Measurements from ENCODE around the gene AJAP1. TPM values are rescaled to one million over a fixed set of nuclear protein-coding genes. Genes with fewer than 3 reads are reported as not detected.

Gene AJAP1
- polyA plus RNA-seq, 4 donors, result 1.0 to 2.6 (median 1.5) TPM

- DNase-seq (ENCODE audit: low read depth in 4 of 4, low spot score in 2 of 4), result no peak
Measured at GRCh38 chr1:4630561-4630960, 23.8 kb upstream of the AJAP1 start.

GRCh38 chr1:4631321-4631720, 23.1 kb upstream of the AJAP1 start:
- DNase-seq (ENCODE audit: low read depth in 4 of 4, low spot score in 2 of 4), result no peak

- no peak for DNase-seq (ENCODE audit: low read depth in 4 of 4, low spot score in 2 of 4)
Measured at GRCh38 chr1:4633346-4633745, 21.1 kb upstream of the AJAP1 start.

GRCh38 chr1:4634156-4634792, 20.1 kb upstream of the AJAP1 start:
- no peak for DNase-seq (ENCODE audit: low read depth in 4 of 4, low spot score in 2 of 4)

GRCh38 chr1:4634793-4635406, 19.5 kb upstream of the AJAP1 start:
- no peak for DNase-seq (ENCODE audit: low read depth in 4 of 4, low spot score in 2 of 4)

- DNase-seq (ENCODE audit: low read depth in 4 of 4, low spot score in 2 of 4), result no peak
Measured at GRCh38 chr1:4636186-4636585, 18.2 kb upstream of the AJAP1 start.

GRCh38 chr1:4636644-4637380, 17.6 kb upstream of the AJAP1 start:
- no peak for DNase-seq (ENCODE audit: low read depth in 4 of 4, low spot score in 2 of 4)

GRCh38 chr1:4637616-4638344, 16.6 kb upstream of the AJAP1 start:
- DNase-seq (ENCODE audit: low read depth in 4 of 4, low spot score in 2 of 4), result no peak

- DNase-seq (ENCODE audit: low read depth in 4 of 4, low spot score in 2 of 4), result no peak
Measured at GRCh38 chr1:4638345-4638729, 16.1 kb upstream of the AJAP1 start.

- DNase-seq (ENCODE audit: low read depth in 4 of 4, low spot score in 2 of 4), result no peak
Measured at GRCh38 chr1:4640931-4641330, 13.5 kb upstream of the AJAP1 start.

- DNase-seq (ENCODE audit: low read depth in 4 of 4, low spot score in 2 of 4), result no peak
Measured at GRCh38 chr1:4647391-4647790, 7.0 kb upstream of the AJAP1 start.

- DNase-seq (ENCODE audit: low read depth in 4 of 4, low spot score in 2 of 4), result no peak
Measured at GRCh38 chr1:4648657-4649056, 5.8 kb upstream of the AJAP1 start.

- no peak for DNase-seq (ENCODE audit: low read depth in 4 of 4, low spot score in 2 of 4)
Measured at GRCh38 chr1:4650481-4650880, 3.9 kb upstream of the AJAP1 start.

GRCh38 chr1:4650981-4651380, 3.4 kb upstream of the AJAP1 start:
- DNase-seq (ENCODE audit: low read depth in 4 of 4, low spot score in 2 of 4), result no peak

- DNase-seq (ENCODE audit: low read depth in 4 of 4, low spot score in 2 of 4), result no peak
Measured at GRCh38 chr1:4652631-4653327, 1.6 kb upstream of the AJAP1 start.

- DNase-seq (ENCODE audit: low read depth in 4 of 4, low spot score in 2 of 4), result no peak
Measured at GRCh38 chr1:4653328-4653660, 1.1 kb upstream of the AJAP1 start.

GRCh38 chr1:4654764-4655673, 610 bp downstream of the AJAP1 start:
- no peak for DNase-seq (ENCODE audit: low read depth in 4 of 4, low spot score in 2 of 4)

GRCh38 chr1:4655674-4656532, 1.5 kb downstream of the AJAP1 start:
- DNase-seq (ENCODE audit: low read depth in 4 of 4, low spot score in 2 of 4), result peak in 3 of 4 donors; percentile 34 to 56 (median 53)
